H9 (cell line): ENCODE data around the gene PDE3A. TPM values are rescaled to one million over a fixed set of nuclear protein-coding genes. Genes with fewer than 3 reads are reported as not detected.

Experiments used
- DNase-seq: peaks from one replicate; pipeline ENCODE4 v3.0.0-alpha.2; 2017
- H2AFZ ChIP-seq: one replicate; pipeline ENCODE4 v1.6.1; 2013; ENCODE audit warnings: mild to moderate bottlenecking, low read length, control low read depth, moderate library complexity
- H2AK5ac ChIP-seq: 2 replicates; pipeline ENCODE4 v1.6.1; 2013; ENCODE audit warnings: low read length, control low read depth, mixed read lengths; ENCODE audit not compliant: insufficient read length
- H2BK120ac ChIP-seq: one replicate; pipeline ENCODE4 v1.6.1; 2013; ENCODE audit warnings: low read depth, mild to moderate bottlenecking, low read length, control low read depth, inconsistent platforms; ENCODE audit not compliant: poor library complexity, severe bottlenecking
- H2BK12ac ChIP-seq: 2 replicates; pipeline ENCODE4 v1.6.1; 2013; ENCODE audit warnings: low read length, control low read depth, mixed read lengths, low read depth; ENCODE audit not compliant: insufficient read length
- H2BK15ac ChIP-seq: 2 replicates; pipeline ENCODE4 v1.6.1; 2013; ENCODE audit warnings: low read depth, low read length, control low read depth
- H2BK20ac ChIP-seq: one replicate; pipeline ENCODE4 v1.6.1; 2013; ENCODE audit warnings: low read depth, mild to moderate bottlenecking, low read length, control low read depth, inconsistent platforms; ENCODE audit not compliant: poor library complexity, severe bottlenecking
- H2BK5ac ChIP-seq: 2 replicates; pipeline ENCODE4 v1.6.1; 2013; ENCODE audit warnings: low read length, control low read depth, mixed read lengths; ENCODE audit not compliant: insufficient read length
- H3K14ac ChIP-seq: 2 replicates; pipeline ENCODE4 v1.6.1; 2013; ENCODE audit warnings: low read length, control low read depth; ENCODE audit not compliant: insufficient read depth
- H3K18ac ChIP-seq: 2 replicates; pipeline ENCODE4 v1.6.1; 2013; ENCODE audit warnings: low read depth, mild to moderate bottlenecking, mixed read lengths, low read length, control low read depth; ENCODE audit not compliant: insufficient read length
- H3K23ac ChIP-seq: 2 replicates; pipeline ENCODE4 v1.6.1; 2013; ENCODE audit warnings: low read length, control low read depth, mixed read lengths, low read depth; ENCODE audit not compliant: insufficient read length
- H3K23me2 ChIP-seq: 2 replicates; pipeline ENCODE4 v1.6.1; 2013; ENCODE audit warnings: low read depth, mild to moderate bottlenecking, mixed read lengths, low read length, control low read depth; ENCODE audit not compliant: insufficient read length, poor library complexity, severe bottlenecking
- H3K27ac ChIP-seq: 2 replicates; pipeline ENCODE4 v1.5.1; 2013; ENCODE audit warnings: low read length, control low read depth, mixed read lengths, low read depth; ENCODE audit not compliant: insufficient read length
- H3K27me3 ChIP-seq: 2 replicates; pipeline ENCODE4 v1.6.1; 2013; ENCODE audit warnings: low read length, control low read depth, inconsistent platforms; ENCODE audit not compliant: insufficient read depth
- H3K4ac ChIP-seq: 2 replicates; pipeline ENCODE4 v1.6.1; 2013; ENCODE audit warnings: low read depth, mild to moderate bottlenecking, control low read depth, inconsistent platforms, low read length, moderate library complexity
- H3K4me1 ChIP-seq: 2 replicates; pipeline ENCODE4 v1.6.1; 2013; ENCODE audit warnings: low read length, control low read depth, inconsistent platforms; ENCODE audit not compliant: insufficient read depth
- H3K4me2 ChIP-seq: 2 replicates; pipeline ENCODE4 v1.6.1; 2013; ENCODE audit warnings: low read length, control low read depth, mixed read lengths; ENCODE audit not compliant: insufficient read length, insufficient read depth
- H3K56ac ChIP-seq: 2 replicates; pipeline ENCODE4 v1.6.1; 2013; ENCODE audit warnings: low read depth, mild to moderate bottlenecking, mixed read lengths, low read length, control low read depth; ENCODE audit not compliant: insufficient read length
- H3K79me1 ChIP-seq: 2 replicates; pipeline ENCODE4 v1.6.1; 2013; ENCODE audit warnings: low read depth, mild to moderate bottlenecking, moderate library complexity, low read length, control low read depth, inconsistent platforms; ENCODE audit not compliant: insufficient read depth, poor library complexity, severe bottlenecking
- H3K79me2 ChIP-seq: 2 replicates; pipeline ENCODE4 v1.6.1; 2013; ENCODE audit warnings: low read length, control low read depth, inconsistent platforms; ENCODE audit not compliant: insufficient read depth
- H3K9ac ChIP-seq: 2 replicates; pipeline ENCODE4 v1.6.1; 2013; ENCODE audit warnings: low read length, control low read depth, mixed read lengths; ENCODE audit not compliant: insufficient read length; ENCODE audit errors: extremely low read depth
- H3K9me3 ChIP-seq: one replicate; pipeline ENCODE4 v1.6.1; 2013; ENCODE audit warnings: low read depth, low read length, inconsistent platforms; ENCODE audit not compliant: control insufficient read depth
- H3T11ph ChIP-seq: one replicate; pipeline ENCODE4 v1.6.1; 2013; ENCODE audit warnings: mild to moderate bottlenecking, low read length, control low read depth, inconsistent platforms
- H4K20me1 ChIP-seq: one replicate; pipeline ENCODE4 v1.6.1; 2013; ENCODE audit not compliant: control insufficient read depth, insufficient read length, insufficient read depth
- H4K5ac ChIP-seq: 2 replicates; pipeline ENCODE4 v1.6.1; 2013; ENCODE audit warnings: low read depth, mild to moderate bottlenecking, mixed read lengths, low read length, control low read depth; ENCODE audit not compliant: insufficient read length
- H4K8ac ChIP-seq: replicated peaks from 2 replicates; pipeline ENCODE4 v1.6.1; 2013; ENCODE audit warnings: low read length, control low read depth, mixed read lengths, low read depth; ENCODE audit not compliant: insufficient read length
- H4K91ac ChIP-seq: 2 replicates; pipeline ENCODE4 v1.6.1; 2013; ENCODE audit warnings: low read depth, mild to moderate bottlenecking, moderate library complexity, mixed read lengths, low read length, control low read depth; ENCODE audit not compliant: insufficient read length
- H3K27ac Mint-ChIP-seq, 3 experiments: 2 replicates in 2 of 3; 3 replicates in 1 of 3; pipeline ENCODE4 v1.8.0; 2020 to 2021; ENCODE audit warnings: mixed read lengths in 3 of 3, mild to moderate bottlenecking in 1 of 3, moderate library complexity in 1 of 3
- H3K27me3 Mint-ChIP-seq: 2 replicates; pipeline ENCODE4 v1.8.0; 2021; ENCODE audit warnings: low read depth, mild to moderate bottlenecking, moderate library complexity, mixed read lengths
- H3K36me3 Mint-ChIP-seq, 3 experiments: 2 replicates in 2 of 3; 3 replicates in 1 of 3; pipeline ENCODE4 v1.8.0; 2020 to 2021; ENCODE audit warnings: low read depth in 3 of 3, mixed read lengths in 3 of 3; ENCODE audit not compliant: insufficient read depth in 1 of 3
- H3K4me1 Mint-ChIP-seq, 2 experiments: 2 replicates each; pipeline ENCODE4 v1.8.0; 2020; ENCODE audit warnings: mixed read lengths in 2 of 2
- H3K4me3 Mint-ChIP-seq, 2 experiments: 2 replicates in 1 of 2; 3 replicates in 1 of 2; pipeline ENCODE4 v1.8.0; 2020 to 2021; ENCODE audit warnings: mild to moderate bottlenecking in 2 of 2, mixed read lengths in 2 of 2, moderate library complexity in 1 of 2
- H3K9me3 Mint-ChIP-seq, 2 experiments: 2 replicates in 1 of 2; 3 replicates in 1 of 2; pipeline ENCODE4 v1.8.0; 2020; ENCODE audit warnings: mild to moderate bottlenecking in 2 of 2, mixed read lengths in 2 of 2, moderate library complexity in 1 of 2
- WGBS: extraction: QIAGEN DNeasy Blood & Tissue Kit; methylation state at CpG from one replicate; pipeline ENCODE4 v1.1.7; 2013; ENCODE audit warnings: missing lambda C conversion rate, low lambda C conversion rate, mixed read lengths; ENCODE audit not compliant: insufficient read length; ENCODE audit errors: extremely low coverage; 5-methylcytosine and 5-hydroxymethylcytosine counted together
- total RNA-seq: library from RNA; stranded (reverse); gene quantifications from 2 replicates; pipeline ENCODE4 v1.2.1, GENCODE V29; 2021
- TF ChIP-seq, protein P1 (sequence below): fragments of 200-600 bp; sonication (generic); conservative IDR thresholded peaks from 3 replicates; pipeline ENCODE4 v1.8.0; 2021; ENCODE audit warnings: antibody characterized with exemption, mild to moderate bottlenecking

Gene PDE3A
- total RNA-seq, 1 experiment from 2014 or later, result 3.0 TPM

DNA sequence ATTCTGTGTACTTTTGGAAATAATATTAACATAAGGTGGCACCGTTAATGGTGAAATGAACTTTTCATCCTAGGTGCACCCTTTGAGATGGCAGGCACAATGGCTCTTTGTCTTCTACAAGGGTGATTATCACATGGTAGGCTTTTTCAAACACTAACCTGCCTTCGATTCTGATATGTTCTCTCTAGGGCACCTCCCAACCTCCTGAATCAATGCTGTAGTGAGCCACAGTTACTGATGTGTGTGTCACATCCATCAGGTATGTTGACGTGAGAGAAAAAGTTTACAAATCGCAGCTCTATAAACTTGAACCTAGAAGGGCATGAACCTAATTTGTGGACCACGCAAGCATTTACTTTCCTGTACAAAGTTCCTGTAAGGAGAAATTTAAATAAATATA lies 25.4 kb downstream of the PDE3A start:
- no peak overlapping the region for H3K9ac ChIP-seq
- no CpG with 5 or more reads among the region's 5 CpGs for whole genome bisulfite sequencing
- H3K23me2 ChIP-seq, result no peaks in the 10 kb centered on the region
- Mint-ChIP-seq H3K27ac (no peak overlapping the region), H3K9me3 (no peaks in the 10 kb centered on the region), H3K4me1 (peaks cover 2 to 13% of the 10 kb centered on the region in 2 experiments), H3K36me3 (no peaks in the 10 kb centered on the region), H3K4me3 (no peak overlapping the region), H3K27me3 (no peaks in the 10 kb centered on the region)
- no peak overlapping the region for H3K18ac ChIP-seq
- H3K14ac ChIP-seq, result no peak overlapping the region
- no peak overlapping the region for H2BK120ac ChIP-seq
- no peak overlapping the region for H2BK15ac ChIP-seq
- no peaks in the 10 kb centered on the region for H3K9me3 ChIP-seq
- H3K79me2 ChIP-seq, result no peaks in the 10 kb centered on the region
- no peaks in the 10 kb centered on the region for H4K20me1 ChIP-seq
- no peak overlapping the region for H3K23ac ChIP-seq
- H3K79me1 ChIP-seq, result no peaks in the 10 kb centered on the region
- no peak overlapping the region for H2BK12ac ChIP-seq
- no peak overlapping the region for H3K56ac ChIP-seq
- H3K4me2 ChIP-seq, result no peak overlapping the region
- H2BK20ac ChIP-seq, result no peak overlapping the region
- H4K8ac ChIP-seq, result no peak overlapping the region
- TF ChIP-seq, protein P1, sequence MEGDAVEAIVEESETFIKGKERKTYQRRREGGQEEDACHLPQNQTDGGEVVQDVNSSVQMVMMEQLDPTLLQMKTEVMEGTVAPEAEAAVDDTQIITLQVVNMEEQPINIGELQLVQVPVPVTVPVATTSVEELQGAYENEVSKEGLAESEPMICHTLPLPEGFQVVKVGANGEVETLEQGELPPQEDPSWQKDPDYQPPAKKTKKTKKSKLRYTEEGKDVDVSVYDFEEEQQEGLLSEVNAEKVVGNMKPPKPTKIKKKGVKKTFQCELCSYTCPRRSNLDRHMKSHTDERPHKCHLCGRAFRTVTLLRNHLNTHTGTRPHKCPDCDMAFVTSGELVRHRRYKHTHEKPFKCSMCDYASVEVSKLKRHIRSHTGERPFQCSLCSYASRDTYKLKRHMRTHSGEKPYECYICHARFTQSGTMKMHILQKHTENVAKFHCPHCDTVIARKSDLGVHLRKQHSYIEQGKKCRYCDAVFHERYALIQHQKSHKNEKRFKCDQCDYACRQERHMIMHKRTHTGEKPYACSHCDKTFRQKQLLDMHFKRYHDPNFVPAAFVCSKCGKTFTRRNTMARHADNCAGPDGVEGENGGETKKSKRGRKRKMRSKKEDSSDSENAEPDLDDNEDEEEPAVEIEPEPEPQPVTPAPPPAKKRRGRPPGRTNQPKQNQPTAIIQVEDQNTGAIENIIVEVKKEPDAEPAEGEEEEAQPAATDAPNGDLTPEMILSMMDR, result no peak
- no peaks in the 10 kb centered on the region for H3K27me3 ChIP-seq
- DNase-seq, result no peak
- no peak overlapping the region for H2AK5ac ChIP-seq
- H3T11ph ChIP-seq, result no peak overlapping the region
- no peak overlapping the region for H2AFZ ChIP-seq
- no peak overlapping the region for H2BK5ac ChIP-seq
- H3K4me1 ChIP-seq, result no peaks in the 10 kb centered on the region
- H4K91ac ChIP-seq, result no peak overlapping the region
- H3K4ac ChIP-seq, result no peak overlapping the region
- H4K5ac ChIP-seq, result no peak overlapping the region
- no peak overlapping the region for H3K27ac ChIP-seq
